ENCODE measurements around the gene CNN1.

GRCh38 chr19:11598103-11598483 is 59.4 kb downstream of the CNN1 start:
- TF ChIP-seq CBX2 (IDR thresholded peaks at IDR 0.05; ENCODE audit: borderline replicate concordance, low read depth): no peak
- no peak for TF ChIP-seq CTCF (IDR thresholded peaks at IDR 0.05)
- TF ChIP-seq KDM1A (IDR thresholded peaks at IDR 0.05; ENCODE audit: low read depth): no peak
- no peak for TF ChIP-seq JUNB (IDR thresholded peaks at IDR 0.05)
- no peak for TF ChIP-seq RFX5 (IDR thresholded peaks at IDR 0.05)
- TF ChIP-seq MAFK (IDR thresholded peaks at IDR 0.05; ENCODE audit: partially characterized antibody): no peak

Data from A549 (cell line).